Measurements from ENCODE around the gene RABGAP1L.

The RABGAP1L gene

GRCh38 chr1:174954073-174954460, 794.7 kb downstream of the RABGAP1L start:
- DNase-seq: peak; percentile 91

DNA sequence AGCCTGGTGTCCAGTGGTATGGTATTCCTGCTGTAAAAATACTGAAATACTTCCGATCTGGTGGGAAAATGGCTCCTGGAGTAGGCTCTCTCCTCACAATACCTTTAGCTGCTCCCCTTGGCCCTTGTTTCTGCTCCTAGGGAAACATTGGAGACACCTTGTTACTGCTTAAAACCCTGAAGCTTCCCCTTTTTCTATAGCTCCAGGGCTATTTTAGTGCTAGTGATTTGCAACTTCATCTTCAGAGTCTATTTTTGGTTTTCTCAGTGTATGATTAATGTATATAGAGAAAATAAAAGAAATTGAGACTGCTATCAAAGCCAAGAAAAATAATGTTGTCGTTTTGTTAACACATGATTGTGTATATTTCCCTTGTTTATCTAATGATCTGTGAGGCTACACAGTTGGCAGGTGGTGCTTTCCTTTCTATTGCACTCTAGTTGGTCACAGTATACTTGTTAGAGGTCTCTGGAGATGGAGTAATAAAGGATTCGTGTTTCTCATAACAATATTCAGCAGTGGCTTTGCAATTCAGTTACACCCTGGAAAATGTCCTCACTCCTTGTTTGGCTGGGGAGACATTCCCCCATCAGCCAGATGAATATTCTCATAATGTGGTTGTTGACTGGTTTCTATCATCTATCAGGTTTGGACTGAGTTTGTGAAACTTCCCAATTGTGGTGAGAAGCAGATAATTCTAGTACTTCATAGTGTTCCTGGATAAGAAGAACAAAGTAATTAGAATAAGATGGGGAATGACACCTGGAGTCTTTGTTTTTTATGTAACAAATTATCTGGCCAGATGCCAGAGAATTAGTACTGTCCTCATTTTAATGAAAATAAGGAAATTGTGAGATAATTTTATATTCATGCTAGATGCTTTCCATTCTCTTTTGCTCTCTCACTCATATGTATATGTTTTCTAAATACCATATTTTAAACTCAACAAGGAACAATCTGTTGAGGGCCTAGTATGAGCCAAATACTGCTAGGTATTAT, 795.6 kb downstream of the RABGAP1L start:
- DNase-seq: peak; percentile 87

- DNase-seq: no peak
Measured at GRCh38 chr1:174956086-174956485, 796.8 kb downstream of the RABGAP1L start.

GRCh38 chr1:174956976-174957375, 797.7 kb downstream of the RABGAP1L start:
- no peak for DNase-seq

- no peak for DNase-seq
Measured at GRCh38 chr1:174957829-174958228, 798.5 kb downstream of the RABGAP1L start.

DNA sequence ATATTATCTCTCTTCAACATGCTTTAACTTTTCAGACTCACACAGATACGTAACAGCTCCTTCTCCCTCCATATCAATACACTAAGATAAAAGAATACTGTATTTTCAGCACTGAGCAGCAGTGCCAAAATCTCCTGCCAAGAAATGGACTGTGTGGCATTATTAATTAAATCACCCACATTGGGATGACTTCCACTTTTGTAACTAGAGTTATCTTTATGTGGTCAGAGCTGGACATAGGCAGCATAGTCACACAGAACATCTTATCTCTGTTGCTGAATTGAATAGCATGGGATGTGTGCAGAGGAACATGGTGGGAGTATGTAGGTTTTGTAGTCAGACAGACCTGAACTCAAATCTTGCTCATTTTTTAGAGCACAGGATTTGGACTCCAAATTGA, 799.1 kb downstream of the RABGAP1L start:
- DNase-seq: no peak

GRCh38 chr1:174960362-174960761, 801.0 kb downstream of the RABGAP1L start:
- no peak for DNase-seq

DNA sequence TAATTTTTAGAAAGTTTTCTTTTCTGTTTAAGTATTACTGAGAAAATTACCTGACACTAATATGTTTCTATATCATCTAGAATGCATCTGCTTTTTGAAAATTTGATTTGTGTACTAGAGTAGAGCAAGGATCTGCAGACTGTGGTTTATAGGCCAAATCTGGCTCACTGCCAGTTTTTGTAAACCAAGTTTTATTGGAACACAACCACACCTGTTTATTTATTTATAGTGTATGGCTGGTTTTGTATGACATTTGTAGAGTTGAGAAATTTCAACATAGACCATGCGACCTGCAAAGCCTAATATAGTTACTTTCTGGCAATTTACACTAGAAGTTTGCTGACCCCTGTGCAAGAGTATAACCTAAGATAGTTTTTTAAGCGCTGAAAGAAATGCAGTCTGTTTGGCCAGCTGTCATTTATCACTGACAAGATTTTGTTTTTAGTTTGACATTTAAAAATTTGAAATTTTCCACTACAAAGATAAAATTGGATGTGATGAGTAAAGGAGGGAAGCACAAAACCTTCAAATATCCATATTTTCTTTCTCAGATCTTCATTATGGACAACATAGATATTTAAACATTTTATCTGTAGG, 804.3 kb downstream of the RABGAP1L start:
- DNase-seq: peak; percentile 45

DNA sequence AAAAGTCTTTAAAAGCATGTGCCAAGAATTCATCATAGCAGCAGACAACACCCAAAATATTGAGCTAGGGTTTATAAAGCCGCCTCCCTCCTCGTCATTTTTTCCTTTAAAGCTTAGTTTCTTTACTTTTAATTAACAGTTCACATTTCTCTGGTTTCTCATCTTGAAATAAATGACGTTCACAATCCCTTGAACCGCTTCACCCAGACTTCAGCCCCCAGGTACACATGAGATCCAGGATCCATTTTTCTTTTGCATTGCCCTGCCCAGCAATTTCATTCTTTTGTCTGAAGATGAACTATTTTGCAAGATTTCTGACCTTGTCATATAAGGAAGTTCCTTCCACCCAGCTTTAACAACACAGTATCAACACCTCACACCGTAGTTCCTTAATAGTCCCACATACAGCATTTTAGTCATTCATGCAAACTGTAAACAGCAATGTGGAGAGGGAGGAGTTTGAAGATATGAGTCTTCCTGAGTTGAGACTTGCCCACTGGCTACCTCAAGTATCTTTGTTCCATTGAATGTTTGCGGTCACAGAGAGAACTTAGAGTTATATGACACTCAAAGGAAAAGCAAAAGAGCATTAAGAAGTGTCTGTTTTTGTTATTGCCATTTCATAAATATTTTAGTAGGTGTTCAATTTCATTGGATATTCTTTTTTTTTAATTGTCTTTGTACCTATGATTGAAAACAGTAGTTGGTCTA, 805.1 kb downstream of the RABGAP1L start:
- DNase-seq: no peak

GRCh38 chr1:174964972-174965361, 805.6 kb downstream of the RABGAP1L start:
- no peak for DNase-seq

DNA sequence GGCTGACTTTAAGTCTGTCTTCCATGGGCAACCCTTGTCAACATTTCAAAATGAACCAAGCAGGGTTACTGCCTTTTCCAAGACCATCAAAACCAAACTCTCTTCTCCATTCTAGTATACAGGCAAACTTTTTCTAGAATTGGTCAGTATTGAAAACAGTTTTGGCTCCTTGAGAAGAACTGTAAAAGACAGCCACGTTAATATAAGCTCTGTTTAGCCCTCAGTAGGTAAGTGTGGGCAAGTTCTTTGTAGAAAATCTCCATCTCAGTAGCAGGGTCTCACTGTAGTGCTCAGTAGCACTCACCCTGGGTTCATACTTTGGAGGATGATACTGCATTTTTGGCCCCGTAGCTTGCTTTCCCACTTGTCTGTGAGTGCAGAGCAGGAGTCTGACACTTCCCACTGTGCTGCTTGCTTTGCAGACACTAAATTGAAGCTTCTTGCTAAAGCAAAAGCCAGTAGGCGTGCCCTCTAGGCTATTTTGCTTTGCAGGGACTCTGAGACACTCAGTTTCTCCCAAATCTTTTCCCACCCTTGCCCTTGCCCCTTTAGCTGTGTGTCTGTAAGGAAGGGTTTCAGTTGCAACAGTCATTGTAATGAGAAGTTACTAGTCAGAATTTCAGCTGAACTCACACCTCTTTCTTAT, 806.2 kb downstream of the RABGAP1L start:
- DNase-seq: no peak

GRCh38 chr1:174966008-174966572, 806.8 kb downstream of the RABGAP1L start:
- no peak for DNase-seq

- DNase-seq: no peak
Measured at GRCh38 chr1:174967845-174968705, 808.8 kb downstream of the RABGAP1L start.

DNA sequence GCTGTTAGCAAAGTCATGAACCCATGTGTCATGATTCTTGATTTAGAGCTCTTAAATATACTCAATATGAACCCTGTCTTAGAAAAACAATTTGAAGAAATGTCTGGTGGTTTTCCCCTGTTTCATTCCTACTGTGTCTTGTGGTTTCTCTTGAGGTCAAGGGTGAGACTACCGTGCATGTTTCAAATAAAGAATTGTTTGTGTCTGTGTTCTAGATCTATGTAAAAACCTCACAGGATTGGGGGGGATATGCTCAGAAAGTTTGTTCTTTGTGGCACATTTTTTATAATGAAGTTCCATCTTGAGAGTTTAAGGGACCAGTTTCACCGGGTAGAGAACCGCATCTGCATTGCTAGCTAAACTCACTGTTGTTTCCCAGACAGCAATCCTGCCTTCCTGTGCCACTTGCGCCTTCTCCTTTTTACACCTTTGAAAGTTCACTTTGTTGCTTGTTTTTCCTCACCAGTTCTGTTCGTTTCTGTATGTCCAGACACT, 809.5 kb downstream of the RABGAP1L start:
- no peak for DNase-seq

DNA sequence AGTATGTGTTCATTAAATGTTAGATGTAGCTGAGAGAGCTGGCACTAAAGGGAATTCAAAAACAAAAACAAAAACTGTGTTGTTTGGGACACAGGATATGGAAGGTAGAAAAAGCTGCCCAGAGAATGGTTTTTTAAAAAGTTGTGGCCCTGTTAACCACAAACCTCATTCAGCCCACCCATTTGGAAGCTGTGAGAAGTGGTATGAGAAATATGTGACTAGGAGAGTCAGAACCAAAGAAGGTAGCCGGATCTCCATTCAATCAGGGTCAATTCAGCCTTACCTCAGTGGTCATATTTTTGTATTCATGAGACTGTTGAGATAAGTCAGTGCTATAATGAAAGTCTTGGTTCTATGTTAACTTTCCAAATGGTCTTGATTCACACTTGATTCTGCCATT, 810.7 kb downstream of the RABGAP1L start:
- DNase-seq: no peak

- no peak for DNase-seq
Measured at GRCh38 chr1:174971466-174971865, 812.1 kb downstream of the RABGAP1L start.

DNA sequence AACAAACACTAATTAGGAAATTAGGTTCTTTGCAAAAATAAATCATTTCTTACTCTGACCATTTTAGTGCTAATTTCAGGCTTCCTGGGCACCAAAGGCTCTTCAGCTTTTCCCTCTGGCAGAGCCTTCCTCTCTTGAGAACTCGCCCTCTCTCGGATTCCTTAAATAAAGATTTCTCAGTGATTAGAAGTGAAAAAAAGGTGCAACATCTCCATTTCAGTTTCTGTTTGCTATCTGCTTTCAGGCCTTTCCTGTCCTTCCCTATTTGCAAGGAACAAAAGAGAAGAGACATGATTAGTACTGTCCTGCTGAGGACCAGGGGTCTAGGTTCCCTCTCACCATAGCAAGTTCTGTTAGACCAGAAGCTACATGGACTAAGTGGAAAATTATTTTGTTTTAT, 812.6 kb downstream of the RABGAP1L start:
- DNase-seq: no peak

- no peak for DNase-seq
Measured at GRCh38 chr1:174974711-174975119, 815.4 kb downstream of the RABGAP1L start.

DNA sequence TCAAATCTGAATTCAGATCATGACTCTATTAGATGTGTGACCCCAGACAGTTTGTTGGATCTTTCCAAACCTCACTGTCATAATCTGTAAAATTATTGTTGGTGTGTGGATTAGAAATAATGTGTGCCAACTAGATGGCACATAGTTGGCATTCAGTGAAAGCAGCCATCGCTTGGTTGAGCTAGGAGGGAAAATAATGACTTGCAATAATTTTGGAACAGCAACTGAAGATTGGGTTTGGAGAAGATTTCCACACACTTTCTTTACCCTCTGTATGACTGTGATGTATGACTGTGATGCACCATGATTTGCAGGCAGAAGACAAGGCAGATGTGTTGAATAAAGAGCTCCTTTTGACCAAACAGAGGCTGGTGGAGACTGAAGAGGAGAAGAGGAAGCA, 816.4 kb downstream of the RABGAP1L start:
- DNase-seq: no peak

GRCh38 chr1:174976436-174977108, 817.3 kb downstream of the RABGAP1L start:
- DNase-seq: no peak

Data from NCI-H345 (cell line).